Mucosa of descending colon (tissue), 3 donors: ENCODE measurements around the gene NPC2. TPM values are rescaled to one million over a fixed set of nuclear protein-coding genes. Genes with fewer than 3 reads are reported as not detected.

Experiments
- ATAC-seq: fragments of 200-7000 bp; cut with Tn5 transposase; one replicate; pipeline ENCODE4 v1.9.1; 2020; ENCODE audit warnings: mild to moderate bottlenecking, moderate library complexity
- DNase-seq, 3 donors: peaks; one replicate each; pipeline ENCODE4 v3.0.0-alpha.2; 2020
- H3K36me3 ChIP-seq: fragments of 200-600 bp; one replicate; pipeline ENCODE4 v1.8.0; 2021; ENCODE audit warnings: low read depth, mild to moderate bottlenecking
- H3K4me1 ChIP-seq: fragments of 200-600 bp; one replicate; pipeline ENCODE4 v1.8.0; 2021; ENCODE audit warnings: low read depth, mild to moderate bottlenecking
- H3K4me3 ChIP-seq: fragments of 200-600 bp; one replicate; pipeline ENCODE4 v1.8.0; 2021; ENCODE audit warnings: mild to moderate bottlenecking
- H3K9me3 ChIP-seq: fragments of 200-600 bp; one replicate; pipeline ENCODE4 v1.8.0; 2021; ENCODE audit warnings: mild to moderate bottlenecking
- CTCF ChIP-seq: fragments of 200-600 bp; IDR thresholded peaks from one replicate; pipeline ENCODE4 v1.8.0; 2022; ENCODE audit warnings: antibody characterized with exemption, mild to moderate bottlenecking
- intact Hi-C, 2 donors: fragments of 100-400 bp; cut with DNase I in 1 of 2; cut with micrococcal nuclease in 1 of 2; formaldehyde crosslinking; loops; one replicate each; pipeline versions ENCODE4 v1.11.0 to v1.11.1; 2022; cut with DNase I, micrococcal nuclease
- total RNA-seq, 3 donors: library from RNA; stranded (reverse); fragmentation: NEBNext Ultra II Directional in 2 of 3; extraction: Animal tissue kit (Norgen Biotek cat#: 25700) in 2 of 3; gene quantifications; one replicate each; pipeline versions ENCODE4 v1.2.1 to v1.2.4, GENCODE V29; 2021 to 2023
- donor health status: DM: no; HTN: no; CAD: no; lungs with moderate emphysema.
- donor health status: DM: no; HTN: no; CAD: no.
- donor health status: DM: no; HTN: yes; CAD: no.

NPC2 gene
- total RNA-seq, 3 donors from 2014 or later = 150 to 212 (median 168) TPM

GRCh38 chr14:74517731-74518130 is 24.6 kb upstream of the NPC2 start:
- Histone ChIP-seq H3K9me3 (no peaks in the 10 kb centered on the region), H3K4me3 (no peak overlapping the region), H3K36me3 (no peaks in the 10 kb centered on the region), H3K4me1 (no peaks in the 10 kb centered on the region)
- intact Hi-C loops = no loop called here
- TF ChIP-seq CTCF = no peak
- ATAC-seq = no peak
- peak in 1 of 3 donors; percentile 4 for DNase-seq

- Histone ChIP-seq H3K4me1 (no peaks in the 10 kb centered on the region), H3K9me3 (no peaks in the 10 kb centered on the region), H3K36me3 (no peaks in the 10 kb centered on the region), H3K4me3 (no peak overlapping the region)
- ATAC-seq (no peak), DNase-seq (peak in 2 of 3 donors; percentile 5 to 31)
- intact Hi-C loops = no loop called here
- no peak for TF ChIP-seq CTCF
Observed at GRCh38 chr14:74516451-74517160, 23.5 kb upstream of the NPC2 start.

- intact Hi-C loops = no loop called here
- Histone ChIP-seq H3K4me1 (no peaks in the 10 kb centered on the region), H3K4me3 (no peak overlapping the region), H3K36me3 (no peaks in the 10 kb centered on the region), H3K9me3 (no peaks in the 10 kb centered on the region)
- ATAC-seq = no peak
- no peak for TF ChIP-seq CTCF
- DNase-seq = peak in 2 of 3 donors; percentile 16 to 24
Observed at GRCh38 chr14:74515891-74516412, 22.8 kb upstream of the NPC2 start.

- Histone ChIP-seq H3K4me3 (no peak overlapping the region), H3K36me3 (no peaks in the 10 kb centered on the region), H3K9me3 (no peaks in the 10 kb centered on the region), H3K4me1 (no peaks in the 10 kb centered on the region)
- no peak for TF ChIP-seq CTCF
- ATAC-seq (peak; percentile 40), DNase-seq (peak; percentile 24 to 53 (median 34))
- intact Hi-C loops = no loop called here
Observed at GRCh38 chr14:74514471-74514941, 21.4 kb upstream of the NPC2 start.

GRCh38 chr14:74511966-74512830 is 19.1 kb upstream of the NPC2 start:
- no peak overlapping the region for H3K4me3 ChIP-seq
- no peaks in the 10 kb centered on the region for H3K4me1 ChIP-seq
- no peak for TF ChIP-seq CTCF
- intact Hi-C loops = no loop called here
- no peaks in the 10 kb centered on the region for H3K9me3 ChIP-seq
- no peak for DNase-seq
- no peaks in the 10 kb centered on the region for H3K36me3 ChIP-seq
- no peak for ATAC-seq
